B cell (primary cell): Measurements from ENCODE around the gene CEPT1.

Experiments used
- CTCF ChIP-seq: fragments of 200-600 bp; IDR thresholded peaks from one replicate; pipeline ENCODE4 v1.8.0; 2022; ENCODE audit warnings: antibody characterized with exemption, mild to moderate bottlenecking
- EZH2 ChIP-seq: IDR thresholded peaks from 2 replicates; pipeline ENCODE4 v1.6.1; 2012; ENCODE audit warnings: borderline replicate concordance, low read depth, mild to moderate bottlenecking, moderate library complexity, low read length; ENCODE audit not compliant: insufficient read depth, poor library complexity, severe bottlenecking

DNA sequence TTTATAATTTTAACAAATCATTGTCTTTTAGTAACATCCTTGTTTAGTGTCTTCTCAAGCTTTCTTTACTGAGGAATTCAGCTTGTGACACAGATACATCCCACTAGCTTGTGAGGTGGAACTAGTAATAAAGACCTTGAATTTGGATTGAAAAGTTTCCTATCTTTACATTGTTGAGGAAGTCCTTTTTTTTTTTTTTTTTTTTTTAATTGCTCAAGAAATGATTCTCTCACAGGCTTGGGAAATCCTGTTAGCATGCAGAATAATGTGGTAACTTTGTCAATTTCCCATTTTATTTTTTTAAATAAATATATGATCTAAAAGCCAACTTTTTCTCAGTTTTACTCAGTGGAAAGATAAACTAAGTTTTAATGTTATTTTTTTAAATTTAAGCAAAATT, 44.6 kb downstream of the CEPT1 start:
- TF ChIP-seq CTCF, result no peak
- TF ChIP-seq EZH2, result no peak
